Activated naive CD8-positive, alpha-beta T cell treated with anti-CD3 and anti-CD28 coated beads for 36 hours (primary cell): Measurements from ENCODE around the gene COQ6. TPM values are rescaled to one million over a fixed set of nuclear protein-coding genes. Genes with fewer than 3 reads are reported as not detected.
"Not testable (repeated sequence)": the region's sequence is repeated elsewhere in the genome, so short reads cannot be mapped to it uniquely, and the experiment has no call there.

Experiments
- DNase-seq: peaks from one replicate; pipeline ENCODE4 v3.0.0; 2021
- H3K27ac Mint-ChIP-seq: one replicate; pipeline ENCODE4 v1.8.0; 2022; ENCODE audit warnings: mild to moderate bottlenecking, moderate library complexity, mixed read lengths
- H3K27me3 Mint-ChIP-seq: one replicate; pipeline ENCODE4 v1.8.0; 2022; ENCODE audit warnings: mild to moderate bottlenecking, mixed read lengths
- H3K36me3 Mint-ChIP-seq: one replicate; pipeline ENCODE4 v1.8.0; 2021; ENCODE audit warnings: mild to moderate bottlenecking, mixed read lengths
- H3K4me1 Mint-ChIP-seq: one replicate; pipeline ENCODE4 v1.8.0; 2021; ENCODE audit warnings: mixed read lengths
- H3K4me3 Mint-ChIP-seq: one replicate; pipeline ENCODE4 v1.8.0; 2022; ENCODE audit warnings: mild to moderate bottlenecking, moderate library complexity, mixed read lengths
- H3K9me3 Mint-ChIP-seq: one replicate; pipeline ENCODE4 v1.8.0; 2022; ENCODE audit warnings: mixed read lengths
- total RNA-seq, 2 experiments: library from RNA; stranded (reverse); gene quantifications; one replicate each; pipeline ENCODE4 v1.2.3, GENCODE V29; 2021

Gene COQ6
- total RNA-seq, 2 experiments from 2014 or later: 16.4 to 18.3 TPM

GRCh38 chr14:73955674-73956073, 5.6 kb downstream of the COQ6 start:
- Mint-ChIP-seq H3K4me1 (peaks cover 13% of the 10 kb centered on the region), H3K4me3 (no peak overlapping the region), H3K36me3 (peaks cover 13% of the 10 kb centered on the region), H3K9me3 (no peaks in the 10 kb centered on the region), H3K27me3 (no peaks in the 10 kb centered on the region), H3K27ac (no peak overlapping the region)
- DNase-seq: no peak

DNA sequence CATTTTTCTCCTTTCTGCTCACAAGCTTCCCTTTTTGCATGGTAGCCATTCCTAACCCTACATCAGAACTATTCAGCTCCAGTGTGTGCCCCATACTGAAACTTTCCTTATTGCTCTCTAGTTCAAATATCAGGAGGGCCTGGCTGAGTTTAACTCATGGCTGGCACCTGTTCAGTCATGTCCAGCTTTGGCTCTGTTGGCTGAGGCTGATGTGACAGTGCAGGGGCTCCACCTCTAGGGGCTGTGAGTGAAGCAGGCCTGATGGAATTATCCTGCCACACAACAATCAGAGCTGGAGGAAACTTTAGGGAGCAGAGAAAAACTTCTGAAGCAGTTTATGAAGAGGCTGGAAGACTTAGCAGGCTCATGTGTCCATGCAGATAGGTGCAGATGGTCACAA, 8.5 kb downstream of the COQ6 start:
- H3K27me3 Mint-ChIP-seq: no peaks in the 10 kb centered on the region
- no peak overlapping the region for H3K4me3 Mint-ChIP-seq
- DNase-seq: no peak
- H3K36me3 Mint-ChIP-seq: peaks cover 12% of the 10 kb centered on the region
- H3K9me3 Mint-ChIP-seq: no peaks in the 10 kb centered on the region
- H3K4me1 Mint-ChIP-seq: no peaks in the 10 kb centered on the region
- peak overlapping the region; percentile 22 for H3K27ac Mint-ChIP-seq

DNA sequence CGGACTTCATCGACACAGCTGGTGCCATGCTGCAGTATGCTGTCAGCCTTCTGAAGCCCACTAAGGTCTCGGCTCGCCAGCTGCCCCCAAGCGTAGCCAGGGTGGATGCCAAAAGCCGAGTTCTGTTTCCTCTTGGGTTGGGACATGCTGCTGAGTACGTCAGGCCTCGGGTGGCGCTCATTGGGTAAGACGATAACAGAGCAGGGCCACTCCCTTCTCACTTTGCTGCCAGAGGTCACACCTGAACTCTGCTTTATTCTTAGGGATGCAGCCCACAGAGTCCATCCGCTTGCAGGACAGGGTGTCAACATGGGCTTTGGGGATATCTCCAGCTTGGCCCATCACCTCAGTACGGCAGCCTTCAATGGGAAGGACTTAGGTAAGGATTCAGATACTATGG, 11.1 kb downstream of the COQ6 start:
- Mint-ChIP-seq H3K27ac (no peak overlapping the region), H3K4me1 (no peaks in the 10 kb centered on the region), H3K4me3 (no peak overlapping the region), H3K27me3 (no peaks in the 10 kb centered on the region), H3K36me3 (peaks cover 10% of the 10 kb centered on the region), H3K9me3 (no peaks in the 10 kb centered on the region)
- DNase-seq: no peak

- Mint-ChIP-seq H3K27me3 (no peaks in the 10 kb centered on the region), H3K4me1 (no peaks in the 10 kb centered on the region), H3K36me3 (peaks cover 14% of the 10 kb centered on the region), H3K9me3 (no peaks in the 10 kb centered on the region), H3K4me3 (no peak overlapping the region), H3K27ac (no peak overlapping the region)
- DNase-seq: no peak
These were observed 15.1 kb downstream of the COQ6 start for GRCh38 chr14:73965216-73965615.

GRCh38 chr14:73968885-73969284, 18.8 kb downstream of the COQ6 start:
- H3K27ac Mint-ChIP-seq: no peak overlapping the region
- no peaks in the 10 kb centered on the region for H3K4me1 Mint-ChIP-seq
- H3K9me3 Mint-ChIP-seq: no peaks in the 10 kb centered on the region
- no peak overlapping the region for H3K4me3 Mint-ChIP-seq
- peaks cover 9% of the 10 kb centered on the region for H3K36me3 Mint-ChIP-seq
- DNase-seq: no peak
- H3K27me3 Mint-ChIP-seq: no peaks in the 10 kb centered on the region

DNA sequence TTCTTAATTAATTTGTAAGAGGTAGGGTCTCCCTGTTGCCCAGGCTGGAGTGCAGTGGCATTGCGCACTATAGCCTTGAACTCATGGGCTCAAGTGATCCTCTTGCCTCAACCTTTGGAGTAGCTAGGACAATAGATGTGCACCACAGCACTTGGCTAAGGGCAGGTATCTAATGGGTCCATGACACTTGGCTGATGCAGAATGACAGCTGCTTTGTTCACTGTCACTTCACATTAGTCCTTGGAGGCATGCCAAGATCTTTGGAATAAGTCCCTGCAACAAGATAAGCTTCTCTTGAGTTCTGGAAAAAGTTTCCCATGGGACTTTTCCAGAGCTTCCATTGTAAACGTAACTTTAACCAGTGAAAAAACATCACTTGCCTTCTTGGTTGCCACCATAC, 23.4 kb downstream of the COQ6 start:
- no peak overlapping the region for H3K27ac Mint-ChIP-seq
- peaks cover 3% of the 10 kb centered on the region for H3K36me3 Mint-ChIP-seq
- no peaks in the 10 kb centered on the region for H3K27me3 Mint-ChIP-seq
- no peak overlapping the region for H3K4me3 Mint-ChIP-seq
- H3K9me3 Mint-ChIP-seq: no peaks in the 10 kb centered on the region
- no peak for DNase-seq
- no peaks in the 10 kb centered on the region for H3K4me1 Mint-ChIP-seq

- no peak for DNase-seq
- Mint-ChIP-seq H3K4me3 (no peak overlapping the region), H3K4me1 (no peaks in the 10 kb centered on the region), H3K27ac (no peak overlapping the region), H3K9me3 (no peaks in the 10 kb centered on the region), H3K36me3 (peaks cover 2% of the 10 kb centered on the region), H3K27me3 (no peaks in the 10 kb centered on the region)
These were observed 26.0 kb downstream of the COQ6 start for GRCh38 chr14:73976125-73976524.

DNA sequence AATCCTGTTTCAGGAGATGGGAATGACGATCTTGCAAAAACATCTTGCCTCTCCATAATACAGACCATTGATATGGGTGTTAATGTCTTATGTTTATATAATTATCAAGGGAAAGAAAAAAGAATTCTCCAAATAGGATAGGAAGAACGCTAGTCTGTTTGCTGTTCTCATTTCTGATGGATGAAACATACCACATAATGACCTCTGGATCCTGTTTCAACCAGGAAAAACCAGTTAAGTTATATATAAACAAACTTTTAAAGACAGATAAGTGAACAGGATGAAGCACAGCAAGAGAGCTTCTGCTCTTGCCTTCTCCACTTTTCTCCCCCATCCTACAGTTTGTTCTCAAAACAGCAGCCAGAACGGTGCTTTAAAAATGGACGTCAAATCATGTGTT, 27.8 kb downstream of the COQ6 start:
- no peak for DNase-seq
- Mint-ChIP-seq H3K36me3 (no peaks in the 10 kb centered on the region), H3K4me1 (no peaks in the 10 kb centered on the region), H3K27me3 (no peaks in the 10 kb centered on the region), H3K9me3 (no peaks in the 10 kb centered on the region), H3K4me3 (no peak overlapping the region), H3K27ac (no peak overlapping the region)

GRCh38 chr14:73988065-73988464, 38.0 kb downstream of the COQ6 start:
- peaks cover 18% of the 10 kb centered on the region for H3K36me3 Mint-ChIP-seq
- no peak overlapping the region for H3K27ac Mint-ChIP-seq
- no peak for DNase-seq
- no peaks in the 10 kb centered on the region for H3K27me3 Mint-ChIP-seq
- H3K4me3 Mint-ChIP-seq: no peak overlapping the region
- H3K4me1 Mint-ChIP-seq: no peaks in the 10 kb centered on the region
- H3K9me3 Mint-ChIP-seq: no peaks in the 10 kb centered on the region

DNA sequence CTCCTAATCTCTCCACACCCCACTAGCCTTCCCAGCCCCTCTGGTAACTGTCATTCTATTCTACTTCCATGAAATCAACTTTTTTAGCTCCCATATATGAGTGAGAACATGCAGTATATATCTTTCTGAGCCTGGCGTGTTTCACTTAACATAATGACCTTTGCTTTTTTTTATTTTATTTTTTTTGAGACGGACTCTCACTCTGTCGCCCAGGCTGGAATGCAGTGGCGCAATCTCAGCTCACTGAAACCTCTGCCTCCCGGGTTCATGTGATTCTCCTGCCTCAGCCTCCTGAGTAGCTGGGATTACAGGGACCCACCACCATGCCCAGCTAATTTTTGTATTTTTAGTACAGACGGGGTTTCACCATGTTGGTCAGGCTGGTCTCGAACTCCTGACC, 38.6 kb downstream of the COQ6 start:
- not testable (repeated sequence) for H3K4me1 Mint-ChIP-seq, H3K9me3 Mint-ChIP-seq, H3K27ac Mint-ChIP-seq, H3K4me3 Mint-ChIP-seq, H3K27me3 Mint-ChIP-seq, DNase-seq
- peaks cover 18% of the 10 kb centered on the region for H3K36me3 Mint-ChIP-seq

DNA sequence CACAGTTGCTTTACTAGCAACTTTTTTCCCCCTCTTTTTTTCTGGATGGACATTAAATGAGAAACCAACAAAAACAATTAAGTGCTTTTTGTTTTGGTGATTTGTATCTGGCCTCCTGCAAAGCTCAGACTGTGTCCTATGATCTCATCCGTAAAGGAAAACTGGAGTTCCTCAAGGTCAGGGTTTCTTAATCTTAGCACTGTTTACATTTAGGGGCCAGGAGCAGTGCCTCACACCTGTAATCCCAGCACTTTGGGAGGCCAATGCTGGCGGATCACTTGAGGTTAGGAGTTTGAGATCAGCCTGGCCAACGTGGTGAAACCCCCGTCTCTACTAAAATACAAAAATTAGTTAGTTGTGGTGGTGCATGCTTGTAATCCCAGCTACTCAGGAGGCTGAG, 41.0 kb downstream of the COQ6 start:
- Mint-ChIP-seq H3K36me3 (peaks cover 9% of the 10 kb centered on the region), H3K27ac (no peak overlapping the region), H3K4me1 (no peaks in the 10 kb centered on the region), H3K4me3 (no peak overlapping the region), H3K27me3 (no peaks in the 10 kb centered on the region), H3K9me3 (no peaks in the 10 kb centered on the region)
- no peak for DNase-seq

GRCh38 chr14:73994926-73995325, 44.8 kb downstream of the COQ6 start:
- DNase-seq, H3K27ac Mint-ChIP-seq, H3K4me1 Mint-ChIP-seq, H3K9me3 Mint-ChIP-seq, H3K36me3 Mint-ChIP-seq, H3K27me3 Mint-ChIP-seq, H3K4me3 Mint-ChIP-seq: not testable (repeated sequence)

GRCh38 chr14:73995977-73996378, 45.9 kb downstream of the COQ6 start:
- Mint-ChIP-seq H3K27ac (no peak overlapping the region), H3K27me3 (no peaks in the 10 kb centered on the region), H3K4me3 (no peak overlapping the region), H3K4me1 (no peaks in the 10 kb centered on the region), H3K9me3 (no peaks in the 10 kb centered on the region), H3K36me3 (no peaks in the 10 kb centered on the region)
- DNase-seq: no peak

- no peak overlapping the region for H3K4me3 Mint-ChIP-seq
- H3K27me3 Mint-ChIP-seq: no peaks in the 10 kb centered on the region
- no peaks in the 10 kb centered on the region for H3K4me1 Mint-ChIP-seq
- no peak overlapping the region for H3K27ac Mint-ChIP-seq
- H3K36me3 Mint-ChIP-seq: no peaks in the 10 kb centered on the region
- H3K9me3 Mint-ChIP-seq: no peaks in the 10 kb centered on the region
- DNase-seq: no peak
These were observed 46.6 kb downstream of the COQ6 start for GRCh38 chr14:73996731-73997107.

DNA sequence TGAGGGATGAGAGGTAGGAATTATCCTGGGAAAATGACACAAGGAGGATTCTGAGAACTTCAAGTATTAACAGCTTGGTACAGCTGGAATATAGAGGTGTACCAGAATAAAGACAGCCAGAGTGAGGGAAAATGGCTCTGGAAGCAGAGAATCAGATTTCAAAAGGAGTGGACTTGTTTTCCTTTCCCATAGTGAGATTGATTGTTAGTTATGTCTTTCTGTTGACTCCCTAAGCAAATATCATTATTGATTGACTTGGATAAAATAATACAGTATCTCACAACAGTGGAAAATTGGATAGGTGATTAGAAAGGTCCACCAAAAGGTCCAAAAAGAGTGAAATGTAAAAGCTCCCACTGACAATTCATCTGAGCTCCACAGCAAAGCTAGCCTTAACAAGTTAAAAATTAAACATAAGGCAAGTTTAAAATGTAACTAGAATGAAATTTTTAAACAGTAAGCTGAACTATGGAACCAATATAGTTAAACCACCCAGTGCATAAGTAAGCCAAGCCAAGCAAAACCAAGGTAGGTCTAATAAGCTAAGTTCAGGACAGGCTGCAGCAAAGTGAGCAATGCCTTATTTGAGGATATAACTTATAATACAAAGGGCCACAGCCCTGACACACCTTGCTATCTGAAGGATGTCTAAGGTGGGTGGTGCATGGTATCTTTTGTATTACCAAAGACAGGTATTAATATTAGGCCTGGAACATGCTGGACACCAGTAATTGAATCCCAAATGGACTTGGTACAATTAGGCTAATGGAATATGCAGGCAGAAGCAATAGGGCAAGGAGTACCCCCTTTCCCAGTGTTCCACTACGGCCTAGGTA, 47.2 kb downstream of the COQ6 start:
- no peaks in the 10 kb centered on the region for H3K36me3 Mint-ChIP-seq
- no peak overlapping the region for H3K27ac Mint-ChIP-seq
- no peaks in the 10 kb centered on the region for H3K4me1 Mint-ChIP-seq
- H3K4me3 Mint-ChIP-seq: no peak overlapping the region
- H3K9me3 Mint-ChIP-seq: no peaks in the 10 kb centered on the region
- no peaks in the 10 kb centered on the region for H3K27me3 Mint-ChIP-seq
- DNase-seq: no peak

DNA sequence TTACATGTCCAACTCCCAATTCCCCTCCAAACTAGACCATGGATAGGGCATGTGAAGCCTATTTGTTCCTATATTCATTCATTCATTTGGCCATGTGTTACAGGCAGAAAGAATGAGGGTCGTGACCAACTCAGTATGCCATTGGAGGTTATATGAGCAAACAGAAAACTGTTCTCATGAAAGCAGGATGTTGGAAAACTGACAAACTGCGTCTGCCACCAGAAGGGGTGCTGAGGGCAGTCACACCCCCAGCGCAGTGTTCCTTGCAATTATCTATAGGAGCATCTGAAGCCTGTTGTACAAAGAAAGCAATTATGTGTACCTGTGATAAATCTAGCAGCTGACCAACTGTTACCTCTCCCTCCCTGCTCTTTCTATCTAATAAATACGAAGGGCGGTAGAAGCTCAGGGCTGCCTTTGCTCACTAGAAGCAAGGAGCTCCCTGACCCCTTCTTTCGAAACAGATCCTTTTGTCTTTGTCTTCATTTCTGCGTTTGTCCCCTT, 47.9 kb downstream of the COQ6 start:
- DNase-seq: no peak
- Mint-ChIP-seq H3K9me3 (no peaks in the 10 kb centered on the region), H3K36me3 (no peaks in the 10 kb centered on the region), H3K4me3 (no peak overlapping the region), H3K4me1 (no peaks in the 10 kb centered on the region), H3K27me3 (no peaks in the 10 kb centered on the region), H3K27ac (no peak overlapping the region)
